Retina (tissue), 1 donor: Measurements from ENCODE around the gene CD247.
"Not testable (repeated sequence)": the region's sequence is repeated elsewhere in the genome, so short reads cannot be mapped to it uniquely, and the experiment has no call there.

Experiments used
- DNase-seq: peaks from one replicate; pipeline ENCODE4 v3.0.0-alpha.2; 2016

The CD247 gene

DNA sequence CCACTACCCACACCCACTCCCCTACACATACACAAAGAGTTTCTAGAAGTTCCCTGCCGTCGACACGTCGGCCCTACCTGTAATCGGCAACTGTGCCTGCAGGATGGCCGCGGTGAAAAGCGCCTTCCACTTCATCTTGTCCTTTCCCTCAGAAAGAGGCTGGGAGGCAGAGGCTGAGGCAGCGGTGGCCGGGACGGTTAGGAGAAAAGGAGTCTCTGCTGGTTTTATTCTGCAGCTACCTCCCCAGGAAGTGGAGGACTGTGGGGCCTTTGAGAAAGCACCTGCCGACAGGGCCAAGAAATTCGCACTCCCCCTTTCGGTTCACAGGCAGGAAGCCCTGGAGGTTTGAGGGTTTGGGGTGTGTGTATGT, at the start of gene CD247:
Gene CD247, minus strand, starts transcription at position 199 of the 370 bp plus-strand sequence. Its CDS starts 64 bp downstream, at position 135.
- no peak for DNase-seq

DNA sequence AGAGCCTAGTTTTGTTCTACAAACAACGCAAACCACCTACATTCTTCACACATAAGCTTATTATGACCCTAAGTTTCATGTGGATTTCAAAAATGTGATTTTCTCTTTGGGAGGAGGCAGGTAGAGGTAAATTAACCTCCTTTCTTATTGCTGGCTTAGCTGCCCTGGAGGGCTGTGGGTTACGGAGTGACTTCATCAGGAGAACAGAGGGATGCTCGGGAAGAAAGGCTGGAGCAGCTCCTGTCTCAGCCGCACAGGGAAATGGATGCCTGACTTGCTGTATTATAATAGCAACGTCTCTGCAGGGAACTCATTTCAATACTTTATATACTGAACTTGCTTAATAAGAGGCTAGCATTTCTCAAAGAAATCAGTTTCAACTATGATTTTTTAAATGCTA, 49.3 kb upstream of the CD247 start:
- DNase-seq, result no peak

DNA sequence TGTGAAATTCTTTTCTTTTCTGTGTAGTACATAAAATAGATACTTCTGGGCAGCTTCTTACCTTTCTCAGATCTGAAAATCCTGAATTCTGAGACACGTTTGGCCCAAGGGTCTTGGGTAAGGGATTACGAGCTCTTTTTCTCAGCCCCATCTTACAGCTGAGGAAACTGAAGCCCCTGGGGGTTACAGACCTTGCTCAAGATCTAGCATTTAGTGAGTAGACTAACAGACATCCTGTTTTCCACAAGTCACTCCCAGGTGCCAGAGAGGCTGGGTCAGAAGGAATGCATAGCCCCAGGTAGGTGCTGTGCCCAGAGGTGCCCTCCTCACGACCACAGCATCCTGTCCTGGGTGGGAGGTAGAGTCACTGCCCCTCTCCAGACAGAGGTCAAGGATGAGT, 48.4 kb upstream of the CD247 start:
- DNase-seq, result no peak

DNA sequence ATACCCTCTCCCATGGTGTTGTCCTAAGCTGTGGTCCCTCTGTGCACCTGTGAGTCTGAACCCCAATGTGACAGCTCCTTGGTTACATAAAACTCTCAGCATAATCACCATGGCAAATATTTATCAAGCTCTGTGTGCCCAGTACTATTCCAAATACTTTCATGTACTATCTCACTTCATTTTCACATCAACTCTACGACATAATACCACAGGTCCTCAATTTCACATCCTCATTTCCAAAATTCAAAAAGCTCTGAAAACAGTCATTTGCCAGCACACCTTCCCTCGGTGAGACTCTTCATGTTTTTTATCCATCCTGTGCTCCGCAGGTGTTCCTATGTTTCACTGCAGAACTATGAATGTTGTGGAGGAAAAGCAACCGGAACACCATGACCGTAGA, 47.6 kb upstream of the CD247 start:
- no peak for DNase-seq

DNA sequence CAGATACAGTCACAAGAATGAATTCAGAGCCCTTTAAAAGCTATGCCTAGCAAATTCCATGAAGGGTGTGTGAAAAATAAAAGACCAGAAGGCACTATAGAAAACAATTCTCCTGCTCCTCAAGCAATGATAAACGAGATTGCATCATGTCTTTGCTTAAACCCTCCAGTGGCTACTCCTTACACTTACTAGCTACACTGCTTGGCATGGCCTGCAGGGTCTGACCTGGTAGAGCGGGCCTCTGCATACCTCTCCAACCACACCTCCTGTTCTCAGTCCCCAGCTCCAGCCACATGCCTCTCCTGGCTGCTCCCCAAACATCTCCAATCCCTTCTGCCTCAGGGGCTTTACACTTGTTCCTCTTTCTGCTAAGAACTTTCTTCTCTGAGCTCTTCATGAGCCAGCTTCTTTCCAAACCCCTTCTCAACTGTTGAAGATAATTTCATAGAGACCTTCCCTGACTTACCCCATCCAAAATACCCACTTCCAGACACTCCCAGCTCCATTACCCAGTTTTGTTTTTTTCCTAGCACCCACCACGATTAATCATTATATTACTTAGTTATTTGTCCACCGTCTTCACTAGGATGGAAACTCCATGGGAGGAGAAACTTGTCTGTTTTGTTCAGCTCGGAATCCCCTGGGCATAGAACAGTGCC, 46.4 kb upstream of the CD247 start:
- no peak for DNase-seq

DNA sequence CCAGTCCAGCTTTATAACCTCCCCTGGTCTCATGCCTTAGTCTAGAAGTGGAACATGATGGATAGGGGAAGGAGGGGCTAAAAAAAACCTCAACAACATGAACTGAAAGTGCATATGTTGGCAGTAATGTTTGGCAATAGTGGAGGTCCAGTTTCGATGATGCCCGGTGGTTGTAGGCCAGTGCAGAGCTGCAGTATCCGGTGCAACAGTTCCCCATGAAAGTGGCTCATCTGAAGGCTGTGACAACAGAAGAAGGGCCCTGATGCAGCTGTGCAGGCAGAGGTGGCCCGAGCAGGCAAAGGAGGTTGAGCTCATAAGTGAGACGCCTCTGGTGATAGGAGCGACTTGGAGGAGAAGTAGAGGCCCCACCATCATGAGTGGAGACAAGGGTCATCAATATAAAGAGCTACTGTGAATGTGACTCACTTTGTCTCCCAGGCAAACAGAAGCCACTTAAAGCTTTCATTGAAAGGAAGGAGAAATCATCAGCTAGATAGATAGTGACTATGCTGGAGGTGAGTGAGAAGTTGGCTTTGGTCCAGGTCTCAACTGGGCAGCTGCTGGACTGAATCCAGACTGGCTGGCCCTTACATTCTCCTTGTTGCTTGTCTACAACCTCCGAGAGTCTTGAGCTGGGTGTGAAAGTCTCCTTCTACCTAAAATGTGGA, 45.4 kb upstream of the CD247 start:
- no peak for DNase-seq

DNA sequence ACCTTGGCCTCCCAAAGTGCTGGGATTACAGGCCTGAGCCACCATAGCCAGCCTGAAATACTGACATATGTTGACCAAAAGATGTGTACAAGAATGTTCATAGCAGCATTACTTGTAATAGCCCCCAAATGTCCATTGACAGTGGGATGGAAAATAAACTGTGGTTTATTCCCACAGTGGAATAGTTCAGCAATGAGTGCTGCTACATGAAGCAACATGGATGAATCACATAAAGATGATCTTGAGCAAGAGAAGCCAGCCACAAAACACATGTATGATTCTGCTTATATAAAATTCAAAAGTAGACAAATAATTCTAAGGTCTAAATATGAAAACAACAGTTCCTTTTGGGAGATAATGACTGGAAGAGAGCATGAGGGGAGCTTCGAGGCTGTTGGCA, 44.4 kb upstream of the CD247 start:
- DNase-seq, result no peak

DNA sequence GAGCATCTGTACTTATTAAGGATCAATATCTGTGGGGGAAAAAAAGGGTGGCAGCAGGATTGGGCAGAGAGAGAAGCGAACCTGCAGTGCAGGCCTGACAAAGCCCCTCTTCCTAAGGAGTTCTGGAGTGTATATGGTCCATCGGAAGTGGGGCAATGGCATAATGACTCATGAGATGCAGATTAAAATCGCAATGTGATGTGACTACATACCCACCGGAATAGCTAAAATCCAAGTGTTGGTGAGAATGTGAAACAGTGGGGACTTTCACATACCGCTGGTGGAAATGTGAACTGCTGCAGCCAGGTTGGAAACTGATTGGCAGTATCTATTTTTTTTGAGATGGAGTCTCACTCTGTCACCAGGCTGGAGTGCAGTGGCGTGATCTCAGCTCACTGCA, 43.4 kb upstream of the CD247 start:
- DNase-seq, result no peak

DNA sequence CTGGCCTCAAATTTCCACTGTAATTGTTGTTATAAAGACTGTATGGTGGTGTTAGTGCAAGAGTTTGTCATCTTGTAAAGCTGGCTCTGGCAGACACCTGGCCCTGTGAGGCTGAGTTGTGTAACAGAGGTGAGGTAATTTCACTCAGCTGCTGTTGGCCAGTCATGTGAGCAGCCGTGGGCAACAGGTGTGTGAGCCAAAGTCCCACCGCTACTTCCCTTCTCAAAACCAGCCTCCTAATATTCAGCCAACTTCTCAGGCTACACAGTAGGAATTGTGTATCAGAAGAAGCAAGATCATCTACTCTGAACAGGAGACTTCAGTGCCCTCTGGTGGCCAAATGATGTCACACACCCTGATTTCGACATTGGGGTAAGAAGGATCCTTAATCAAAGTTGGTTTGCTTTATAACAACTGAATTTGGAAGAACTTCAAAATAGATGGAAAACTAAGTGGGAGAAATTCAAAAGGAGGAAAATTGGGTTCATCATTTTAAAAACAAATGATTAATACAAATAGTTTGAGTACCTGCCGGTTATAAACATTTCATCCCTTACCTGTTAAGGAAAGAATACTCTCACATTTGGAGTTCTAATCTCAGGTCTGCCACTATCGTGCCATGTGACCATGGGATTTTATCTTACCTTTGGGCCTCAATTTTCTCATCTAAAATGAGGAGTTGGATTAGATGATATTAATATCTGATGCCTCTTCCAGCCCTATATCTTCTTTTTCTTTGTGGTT, 37.8 kb upstream of the CD247 start:
- peak; percentile 58 for DNase-seq

DNA sequence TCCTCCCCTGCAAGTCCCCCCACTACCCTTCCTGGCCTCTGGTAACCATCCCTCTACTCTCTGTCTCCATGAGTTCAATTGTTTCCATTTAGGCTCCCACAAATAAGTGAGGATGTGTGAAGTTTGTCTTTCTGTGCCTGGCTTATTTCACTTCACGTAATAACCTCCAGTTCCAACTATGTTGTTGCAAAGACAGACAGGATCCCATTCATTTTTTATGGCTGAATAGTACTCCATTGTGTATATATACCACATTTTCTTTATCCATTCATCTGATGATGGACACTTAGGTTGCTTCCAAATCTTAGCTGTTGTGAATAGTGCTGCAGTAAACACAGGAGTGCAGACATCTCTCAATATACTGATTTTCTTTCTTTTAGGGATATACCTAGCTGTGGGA, 36.7 kb upstream of the CD247 start:
- not testable (repeated sequence) for DNase-seq

DNA sequence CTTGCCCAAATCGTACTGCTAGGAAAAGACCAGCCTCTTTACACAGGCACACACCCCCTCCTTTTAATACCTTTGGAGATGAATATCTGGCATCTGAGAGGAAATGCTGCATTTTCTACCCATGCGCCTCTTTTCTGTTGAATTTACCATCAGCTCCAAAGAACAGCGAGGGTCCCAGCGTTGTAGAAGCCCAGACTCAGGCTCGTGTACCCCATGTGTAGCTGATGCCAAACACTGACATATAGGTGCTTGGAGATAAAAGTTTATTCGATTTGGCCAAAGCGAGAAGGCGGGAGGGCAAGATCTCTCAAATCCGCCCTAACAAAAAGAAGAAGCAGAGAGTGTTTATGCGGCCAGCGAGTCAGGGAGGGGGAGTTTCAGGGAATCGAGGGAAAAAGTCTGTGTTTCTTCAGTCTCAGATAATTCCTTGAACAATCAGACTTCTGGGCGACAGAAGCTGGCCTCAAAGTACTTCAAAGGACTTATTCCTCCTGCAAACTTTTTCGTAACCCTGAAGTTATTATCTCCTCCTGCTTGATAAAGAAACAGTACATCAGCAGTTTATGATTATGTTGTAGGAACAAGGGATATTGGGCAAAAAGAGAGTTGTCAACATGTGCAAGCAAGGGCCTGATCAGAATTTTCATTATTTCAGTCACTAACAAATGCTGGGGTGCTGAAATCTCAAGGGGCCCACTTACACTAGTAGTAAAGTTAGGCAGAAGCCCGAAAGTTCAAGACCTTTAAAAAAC, 35.9 kb upstream of the CD247 start:
- DNase-seq, result no peak

DNA sequence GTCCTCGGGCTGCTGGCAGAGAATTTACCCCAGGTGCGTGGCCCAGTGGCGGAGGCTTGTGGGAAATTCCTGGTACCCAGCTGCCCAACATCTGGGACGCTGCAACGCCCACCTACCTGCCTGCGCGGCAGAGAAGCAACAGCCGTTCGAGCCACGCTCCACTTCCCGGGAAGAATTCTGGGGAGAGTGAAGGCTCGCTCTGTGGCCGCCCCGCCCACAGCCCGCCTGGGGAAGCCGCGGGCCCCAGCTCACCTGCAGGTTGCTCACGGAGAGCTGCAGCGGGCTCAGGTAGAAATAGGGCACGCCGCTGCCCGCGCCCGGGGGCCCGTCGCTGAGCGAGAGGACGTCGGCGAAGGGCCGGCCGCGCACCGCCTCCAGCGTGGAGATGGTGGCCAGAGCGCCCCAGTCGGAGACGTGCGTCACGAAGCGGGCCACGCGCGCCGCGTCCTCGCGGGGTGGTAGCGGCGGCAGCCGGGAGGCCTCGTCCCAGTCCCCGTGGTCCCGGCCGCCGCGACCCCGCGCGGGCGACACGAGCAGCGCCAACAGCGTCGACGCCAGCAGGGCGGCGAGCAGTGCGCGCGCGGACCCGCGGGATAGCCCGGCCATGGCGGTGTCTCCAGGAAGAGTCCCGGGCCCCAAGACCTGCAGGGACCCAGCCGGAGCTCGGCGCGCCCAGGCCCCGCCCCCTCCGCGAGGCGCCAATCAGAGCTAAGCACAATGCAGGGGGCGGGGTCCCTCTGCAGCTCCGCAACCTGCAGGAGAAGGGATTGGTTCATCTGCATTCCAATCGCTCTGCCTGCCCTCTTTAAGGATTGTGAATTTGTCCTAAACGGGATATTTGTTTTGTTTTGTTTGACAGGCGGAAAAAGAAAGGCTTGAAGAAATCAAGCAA, 35.1 kb upstream of the CD247 start, which contains the start of gene CREG1:
Gene CREG1, minus strand, starts transcription at position 627 of the 892 bp plus-strand sequence.
- peak; percentile 92 for DNase-seq

DNA sequence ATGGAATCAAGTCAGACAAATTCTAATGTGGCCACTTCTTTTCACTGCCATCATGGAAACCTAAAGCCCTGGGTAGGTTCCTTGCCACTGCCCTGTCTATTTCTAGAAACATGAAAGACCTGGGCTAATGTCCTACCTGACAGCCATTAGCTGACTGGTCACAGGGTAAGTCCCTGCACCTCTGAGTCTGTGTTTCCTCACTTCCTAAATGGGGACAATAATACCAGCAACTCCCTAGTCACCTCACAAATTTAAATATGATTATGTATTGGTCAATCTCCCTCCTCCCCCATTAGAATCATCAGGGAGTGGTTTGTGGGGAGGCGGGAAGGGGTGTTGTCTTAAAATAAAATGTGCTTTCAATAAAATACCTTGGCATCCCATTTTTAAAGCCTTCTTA, 33.0 kb upstream of the CD247 start:
- no peak for DNase-seq

DNA sequence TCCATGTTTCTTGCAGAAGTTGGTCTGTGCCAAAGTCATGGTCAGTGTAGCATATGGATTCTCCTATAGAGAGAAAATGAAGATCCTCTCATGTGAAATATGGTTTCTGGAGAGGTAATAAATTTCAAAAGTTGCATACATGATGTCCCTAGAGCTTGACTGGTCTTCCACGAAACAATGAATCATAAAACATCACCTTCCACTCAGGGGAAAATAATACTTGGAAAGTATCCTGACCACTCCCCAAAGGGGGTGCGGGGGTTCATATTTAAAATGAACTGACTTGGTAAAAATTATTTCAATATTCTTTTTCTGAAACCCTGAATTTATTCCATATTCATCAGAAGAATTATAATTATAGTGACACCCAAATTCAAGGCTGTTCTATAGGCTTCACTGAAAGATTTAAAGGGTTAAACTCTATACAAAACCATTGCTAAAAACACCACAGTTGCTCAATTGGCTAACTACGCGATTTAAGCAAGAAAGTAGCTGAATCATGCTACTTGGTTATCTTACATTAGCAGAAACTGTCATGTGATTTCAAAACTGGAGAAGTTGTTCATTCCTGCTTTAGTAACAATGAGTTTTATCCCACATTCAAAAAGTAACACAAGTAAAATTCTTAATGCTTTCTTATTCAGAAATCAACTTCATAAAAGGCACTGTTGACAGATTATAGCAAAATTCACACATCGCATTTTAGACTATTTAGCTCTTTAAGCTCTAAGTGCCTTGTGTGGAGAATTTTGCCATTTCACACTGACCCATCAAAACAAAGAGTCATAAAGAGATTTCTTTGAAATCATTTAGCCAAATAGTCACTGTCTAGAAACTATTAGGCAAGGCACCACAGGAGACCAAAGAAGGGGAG, 30.0 kb upstream of the CD247 start:
- DNase-seq, result no peak

DNA sequence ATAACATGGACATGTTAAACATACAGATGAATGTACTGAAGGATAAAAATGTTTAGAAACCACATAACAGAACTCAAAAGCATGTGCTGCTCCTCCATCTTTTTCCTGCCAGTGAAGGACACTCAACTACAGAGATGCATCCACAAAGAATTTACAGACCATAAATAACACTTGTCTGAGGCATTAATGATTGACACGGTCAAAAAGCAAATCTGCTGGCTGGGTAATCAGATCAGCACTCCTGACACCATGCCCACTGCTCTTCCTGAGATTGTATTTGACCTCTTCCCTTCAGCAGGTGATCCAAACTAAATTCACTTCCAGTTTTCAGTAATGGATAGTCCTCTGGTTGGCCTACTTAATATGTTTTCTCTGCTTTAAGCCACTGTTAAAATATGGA, 28.6 kb upstream of the CD247 start:
- DNase-seq, result no peak

DNA sequence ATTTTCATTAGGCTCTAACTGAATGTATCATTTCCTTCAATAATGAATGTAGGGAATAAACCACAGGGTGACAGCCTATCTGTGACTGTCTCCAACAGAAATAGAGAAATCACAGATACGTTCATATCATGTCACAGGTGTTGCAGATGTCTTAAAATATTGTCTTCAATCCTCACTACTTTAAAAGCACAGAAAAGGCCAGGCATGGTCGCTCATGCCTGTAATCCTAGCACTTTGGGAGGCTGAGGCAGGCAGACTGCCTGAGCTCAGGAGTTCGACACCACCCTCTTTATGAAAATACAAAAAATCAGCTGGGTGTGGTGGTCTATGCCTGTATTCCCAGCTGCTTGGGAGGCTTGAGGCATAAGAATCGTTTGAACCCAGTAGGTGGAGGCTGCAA, 27.0 kb upstream of the CD247 start:
- no peak for DNase-seq

DNA sequence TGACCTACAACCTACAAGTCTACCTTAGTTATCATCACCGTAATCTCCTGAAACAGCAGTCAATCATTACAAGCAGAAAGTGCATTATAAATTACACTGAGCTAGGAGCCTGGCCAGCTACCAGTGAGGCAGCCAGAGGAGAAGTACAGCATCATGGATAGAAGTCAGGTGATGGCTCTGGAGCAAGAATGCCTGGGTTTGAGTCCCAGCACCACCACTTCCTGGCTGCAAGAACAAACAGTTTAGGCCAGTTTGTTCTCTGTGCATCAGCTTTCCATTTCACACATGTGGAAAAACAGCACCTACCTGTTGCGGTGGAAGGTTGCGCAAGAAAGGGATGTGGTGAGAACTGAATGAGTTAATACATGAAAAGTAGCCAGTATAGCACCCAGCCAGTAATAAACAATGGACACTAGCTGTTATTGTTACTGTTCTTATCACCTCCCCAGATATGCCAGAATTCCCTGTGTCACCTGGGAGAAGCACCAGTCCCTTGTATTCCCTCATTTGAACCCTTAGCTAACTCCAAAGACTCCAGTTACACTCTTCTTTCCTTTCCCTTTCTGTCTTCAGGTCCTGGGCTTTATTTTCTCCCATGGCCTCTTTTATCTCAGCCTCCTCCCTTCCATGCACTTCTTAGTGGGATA, 26.2 kb upstream of the CD247 start:
- DNase-seq, result no peak

DNA sequence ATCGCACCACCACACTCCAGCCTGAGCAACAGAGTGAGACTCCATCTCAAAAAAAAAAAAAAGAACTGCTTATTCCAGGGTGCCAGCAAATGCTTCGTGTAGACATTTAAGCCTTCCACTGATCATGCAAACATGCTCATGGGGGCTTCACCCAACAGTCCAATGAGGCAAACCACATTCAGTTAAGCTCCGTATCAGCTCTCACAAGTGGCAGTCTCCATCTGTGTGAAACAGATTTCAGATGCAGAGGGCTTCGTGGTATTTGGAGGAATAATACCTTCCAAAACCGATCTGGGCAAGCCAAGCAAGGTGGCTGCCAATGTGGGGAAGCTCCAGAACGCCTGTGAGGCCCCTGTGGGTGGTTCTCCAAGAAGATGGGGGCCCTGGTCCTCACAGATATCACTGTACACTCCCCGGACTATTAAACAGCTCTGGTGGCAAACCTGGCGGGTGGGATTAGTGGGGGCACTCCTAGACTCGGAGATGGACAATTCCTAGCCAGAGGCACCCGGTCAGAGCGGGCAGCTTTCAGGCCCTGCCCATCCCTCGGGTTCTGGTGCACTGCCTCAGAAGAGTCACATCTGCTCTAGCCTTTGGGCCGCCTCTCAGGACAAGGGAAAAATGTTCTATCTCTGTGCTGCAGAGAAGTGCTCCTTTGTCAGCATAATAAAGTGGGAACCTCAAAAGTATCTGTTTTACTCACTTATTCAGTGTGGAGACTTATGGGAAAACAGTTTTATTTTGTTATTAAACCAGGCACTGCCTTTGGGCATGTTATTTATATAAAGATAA, 25.1 kb upstream of the CD247 start:
- no peak for DNase-seq

DNA sequence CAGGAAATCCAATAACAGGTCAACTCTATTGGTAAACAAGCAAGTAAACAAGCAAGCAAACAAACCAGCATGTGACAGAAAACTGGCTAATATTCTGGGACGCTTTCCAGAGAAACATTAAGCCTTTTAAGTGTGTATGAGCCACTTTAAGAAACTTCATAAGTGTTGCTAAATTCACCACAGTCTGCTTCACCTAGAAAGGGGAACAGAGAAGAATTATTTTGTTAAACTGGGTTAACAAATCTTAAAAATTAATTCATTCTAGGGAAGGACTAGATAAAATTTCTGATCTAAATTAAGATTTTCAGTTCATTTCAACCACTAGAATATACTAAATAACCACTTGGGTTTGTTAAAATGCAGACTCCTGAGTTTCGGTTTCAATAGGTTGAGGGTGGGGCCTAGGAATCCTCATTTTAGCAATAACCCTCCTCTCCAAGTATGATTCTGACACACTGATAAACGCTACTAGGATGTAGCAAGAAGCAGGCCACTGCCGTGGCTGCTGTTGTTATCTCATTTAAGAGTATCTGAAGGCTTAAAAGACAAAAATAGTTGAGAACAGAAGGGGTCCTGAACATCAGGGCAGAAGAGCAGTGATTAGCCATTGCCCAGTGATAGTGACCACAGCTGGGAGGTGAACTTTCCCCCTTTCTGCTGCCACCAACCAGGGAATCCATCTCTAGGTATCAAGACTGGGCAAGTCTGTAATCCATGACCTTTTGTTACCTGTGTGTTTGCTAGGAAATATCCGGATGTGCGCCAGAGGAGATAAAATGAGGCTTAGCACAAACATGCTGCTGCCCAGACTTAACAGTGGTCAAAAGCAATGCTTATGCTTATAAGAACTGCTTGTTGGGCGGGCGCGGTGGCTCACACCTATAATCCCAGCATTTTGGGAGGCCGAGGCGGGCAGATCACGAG, 24.0 kb upstream of the CD247 start:
- no peak for DNase-seq
